PFSK-1 (cell line): ENCODE measurements around the gene C9orf72.

ENCODE experiments used
- FOXP2 ChIP-seq: optimal IDR thresholded peaks from 2 replicates; pipeline ENCODE3; 2011; ENCODE audit warnings: borderline replicate concordance, control low read depth, inconsistent platforms; ENCODE audit not compliant: insufficient read depth; ENCODE audit errors: extremely low read length, extremely low read depth
- POLR2AphosphoS5 ChIP-seq: IDR thresholded peaks from 2 replicates; pipeline ENCODE4 v1.6.1; 2012; ENCODE audit warnings: low read depth, mild to moderate bottlenecking, control low read depth, low read length, moderate library complexity
- SIN3A ChIP-seq: IDR thresholded peaks from 2 replicates; pipeline ENCODE4 v1.6.1; 2012; ENCODE audit warnings: mild to moderate bottlenecking, low read length, moderate library complexity, borderline replicate concordance; ENCODE audit not compliant: insufficient read depth
- TAF1 ChIP-seq: IDR thresholded peaks from 2 replicates; pipeline ENCODE4 v1.6.1; 2012; ENCODE audit warnings: low read length, control low read depth, borderline replicate concordance; ENCODE audit not compliant: insufficient read depth
- TF ChIP-seq, protein P1 (sequence below), 2 experiments: IDR thresholded peaks; 2 replicates each; pipeline versions ENCODE4 v1.6.1 to v1.8.0; 2011 to 2012; ENCODE audit warnings: low read depth in 2 of 2, low read length in 2 of 2, control low read depth in 1 of 2, inconsistent platforms in 1 of 2, mild to moderate bottlenecking in 1 of 2, moderate library complexity in 1 of 2; ENCODE audit not compliant: insufficient read depth in 1 of 2

DNA sequence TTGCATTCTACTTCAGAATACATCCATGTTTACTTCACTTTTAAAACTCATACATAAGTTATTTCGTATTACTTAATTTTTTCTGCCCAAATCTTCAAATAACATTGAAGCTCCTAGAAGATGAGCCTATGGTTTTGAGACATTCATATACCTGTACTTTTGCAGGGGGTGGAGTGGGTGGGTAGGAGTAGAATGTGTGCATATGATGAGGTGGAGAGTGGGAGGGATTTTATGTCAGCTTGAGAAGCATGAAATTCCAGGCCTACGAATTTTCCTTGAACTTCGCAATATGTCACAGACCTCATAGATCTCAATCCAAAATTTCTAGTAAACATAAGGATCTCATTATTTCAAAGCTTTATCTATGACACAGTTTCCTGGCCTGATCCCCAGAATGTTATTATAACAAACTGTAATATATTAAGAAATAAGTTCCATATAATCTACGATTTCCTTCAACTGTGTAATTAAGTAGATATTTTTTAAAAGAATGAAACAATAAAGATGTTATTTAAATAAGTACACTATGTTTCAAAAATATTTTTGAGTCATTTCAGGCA, 24.0 kb downstream of the C9orf72 start:
- TF ChIP-seq, protein P1, sequence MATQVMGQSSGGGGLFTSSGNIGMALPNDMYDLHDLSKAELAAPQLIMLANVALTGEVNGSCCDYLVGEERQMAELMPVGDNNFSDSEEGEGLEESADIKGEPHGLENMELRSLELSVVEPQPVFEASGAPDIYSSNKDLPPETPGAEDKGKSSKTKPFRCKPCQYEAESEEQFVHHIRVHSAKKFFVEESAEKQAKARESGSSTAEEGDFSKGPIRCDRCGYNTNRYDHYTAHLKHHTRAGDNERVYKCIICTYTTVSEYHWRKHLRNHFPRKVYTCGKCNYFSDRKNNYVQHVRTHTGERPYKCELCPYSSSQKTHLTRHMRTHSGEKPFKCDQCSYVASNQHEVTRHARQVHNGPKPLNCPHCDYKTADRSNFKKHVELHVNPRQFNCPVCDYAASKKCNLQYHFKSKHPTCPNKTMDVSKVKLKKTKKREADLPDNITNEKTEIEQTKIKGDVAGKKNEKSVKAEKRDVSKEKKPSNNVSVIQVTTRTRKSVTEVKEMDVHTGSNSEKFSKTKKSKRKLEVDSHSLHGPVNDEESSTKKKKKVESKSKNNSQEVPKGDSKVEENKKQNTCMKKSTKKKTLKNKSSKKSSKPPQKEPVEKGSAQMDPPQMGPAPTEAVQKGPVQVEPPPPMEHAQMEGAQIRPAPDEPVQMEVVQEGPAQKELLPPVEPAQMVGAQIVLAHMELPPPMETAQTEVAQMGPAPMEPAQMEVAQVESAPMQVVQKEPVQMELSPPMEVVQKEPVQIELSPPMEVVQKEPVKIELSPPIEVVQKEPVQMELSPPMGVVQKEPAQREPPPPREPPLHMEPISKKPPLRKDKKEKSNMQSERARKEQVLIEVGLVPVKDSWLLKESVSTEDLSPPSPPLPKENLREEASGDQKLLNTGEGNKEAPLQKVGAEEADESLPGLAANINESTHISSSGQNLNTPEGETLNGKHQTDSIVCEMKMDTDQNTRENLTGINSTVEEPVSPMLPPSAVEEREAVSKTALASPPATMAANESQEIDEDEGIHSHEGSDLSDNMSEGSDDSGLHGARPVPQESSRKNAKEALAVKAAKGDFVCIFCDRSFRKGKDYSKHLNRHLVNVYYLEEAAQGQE (IDR thresholded peaks at IDR 0.05; ENCODE audit: insufficient read depth in 1 of 2, low read depth in 2 of 2, low read length in 2 of 2) = no peak
- no peak for TF ChIP-seq TAF1
- no peak for TF ChIP-seq POLR2AphosphoS5
- no peak for TF ChIP-seq SIN3A
- no peak for TF ChIP-seq FOXP2
